B cell (primary cell): ENCODE data around the gene SMIM35. TPM values are rescaled to one million over a fixed set of nuclear protein-coding genes. Genes with fewer than 3 reads are reported as not detected.
A peak's percentile ranks its signal among the peaks of the same experiment; 100 is the strongest.

ENCODE experiments used
- ATAC-seq: fragments of 200-7000 bp; cut with Tn5 transposase; one replicate; pipeline ENCODE4 v1.10.0; 2021; ENCODE audit warnings: low read depth, mild to moderate bottlenecking, moderate number of reproducible peaks, moderate library complexity
- CTCF ChIA-PET: fragments of 350-600 bp; sonication (Branson Sonifier 250); formaldehyde crosslinking; loops from one replicate; lab custom pipeline; 2021; ENCODE audit warnings: antibody characterized with exemption, inconsistent platforms; lab: Charles Lee
- POLR2A ChIA-PET: fragments of 350-600 bp; sonication (Branson Sonifier 250); formaldehyde crosslinking; loops from one replicate; lab custom pipeline; 2021; ENCODE audit warnings: antibody characterized with exemption; lab: Charles Lee
- DNase-seq: peaks from one replicate; pipeline ENCODE4 v3.0.0; 2013
- H2AFZ ChIP-seq: 2 replicates; pipeline ENCODE4 v1.6.1; 2012; ENCODE audit warnings: mild to moderate bottlenecking, low read depth, low read length; ENCODE audit not compliant: insufficient read depth, poor library complexity, severe bottlenecking
- H3K27ac ChIP-seq, 2 donors: 1 replicate in 1 of 2; 2 replicates in 1 of 2; pipeline ENCODE4 v1.5.1; 2012 to 2013; ENCODE audit warnings: low read length in 2 of 2, mild to moderate bottlenecking in 2 of 2, moderate library complexity in 1 of 2
- H3K27me3 ChIP-seq, 4 experiments: fragments of 200-600 bp in 1 of 4; sonication (generic) in 1 of 4; replicated peaks in 1 of 4; 1 replicate in 2 of 4; 2 replicates in 2 of 4; pipeline versions ENCODE4 v1.6.1 to v1.7.0; 2013 to 2016; ENCODE audit warnings: low read length in 3 of 4, mild to moderate bottlenecking in 2 of 4, mixed read lengths in 1 of 4, moderate library complexity in 1 of 4; ENCODE audit not compliant: insufficient read depth in 4 of 4, control insufficient read depth in 3 of 4; ENCODE audit errors: control extremely low read depth in 1 of 4
- H3K36me3 ChIP-seq, 2 experiments: replicated peaks in 1 of 2; 1 replicate in 1 of 2; 2 replicates in 1 of 2; pipeline versions ENCODE4 v1.6.1 to v1.7.1; 2013; ENCODE audit warnings: low read length in 1 of 2; ENCODE audit not compliant: insufficient read depth in 2 of 2, control insufficient read depth in 1 of 2; ENCODE audit errors: control extremely low read depth in 1 of 2, extremely low read depth in 1 of 2
- H3K4me1 ChIP-seq, 2 donors: fragments of 200-600 bp in 1 of 2; sonication (generic) in 1 of 2; 1 replicate in 1 of 2; 2 replicates in 1 of 2; pipeline versions ENCODE4 v1.5.1 to v1.6.1; 2013 to 2017; ENCODE audit warnings: low read length in 2 of 2; ENCODE audit not compliant: control insufficient read depth in 2 of 2, insufficient read depth in 2 of 2
- H3K4me2 ChIP-seq: replicated peaks from 2 replicates; pipeline ENCODE3; 2012; ENCODE audit warnings: mild to moderate bottlenecking, low read depth, low read length; ENCODE audit not compliant: poor library complexity, severe bottlenecking
- H3K4me3 ChIP-seq, 5 experiments: fragments of 200-600 bp in 1 of 5; sonication (generic) in 1 of 5; 1 replicate in 3 of 5; 2 replicates in 2 of 5; pipeline versions ENCODE4 v1.5.1 to v1.7.0; 2011 to 2016; ENCODE audit warnings: low read length in 4 of 5, mild to moderate bottlenecking in 4 of 5, low read depth in 2 of 5, control low read depth in 1 of 5, moderate library complexity in 1 of 5; ENCODE audit not compliant: insufficient read depth in 1 of 5; ENCODE audit errors: control extremely low read depth in 1 of 5, extremely low read depth in 1 of 5
- H3K79me2 ChIP-seq: fragments of 200-600 bp; sonication (generic); one replicate; pipeline ENCODE4 v1.6.0; 2016; ENCODE audit warnings: low read length; ENCODE audit not compliant: control insufficient read depth, insufficient read depth
- H3K9ac ChIP-seq: fragments of 200-600 bp; sonication (generic); 2 replicates; pipeline ENCODE4 v1.6.1; 2017; ENCODE audit warnings: mild to moderate bottlenecking, low read length, moderate library complexity
- H3K9me3 ChIP-seq, 3 donors: one replicate each; pipeline versions ENCODE4 v1.6.1 to v1.7.1; 2013; ENCODE audit warnings: low read length in 2 of 3; ENCODE audit not compliant: control insufficient read depth in 2 of 3, insufficient read depth in 1 of 3; ENCODE audit errors: control extremely low read depth in 1 of 3
- H4K20me1 ChIP-seq: 2 replicates; pipeline ENCODE4 v1.6.0; 2012; ENCODE audit warnings: mild to moderate bottlenecking, low read length; ENCODE audit not compliant: insufficient read depth, control insufficient read depth, poor library complexity, severe bottlenecking
- H3K27ac Mint-ChIP-seq: one replicate; pipeline ENCODE4 v1.8.0; 2021; ENCODE audit warnings: mixed read lengths
- H3K27me3 Mint-ChIP-seq: one replicate; pipeline ENCODE4 v1.8.0; 2021; ENCODE audit warnings: mixed read lengths
- H3K4me1 Mint-ChIP-seq: one replicate; pipeline ENCODE4 v1.8.0; 2021; ENCODE audit warnings: mixed read lengths
- H3K4me3 Mint-ChIP-seq: one replicate; pipeline ENCODE4 v1.8.0; 2021; ENCODE audit warnings: mixed read lengths
- H3K9me3 Mint-ChIP-seq: one replicate; pipeline ENCODE4 v1.8.0; 2022; ENCODE audit warnings: mixed read lengths; ENCODE audit not compliant: insufficient read depth
- EZH2 ChIP-seq: IDR thresholded peaks from 2 replicates; pipeline ENCODE4 v1.6.1; 2012; ENCODE audit warnings: borderline replicate concordance, low read depth, mild to moderate bottlenecking, moderate library complexity, low read length; ENCODE audit not compliant: insufficient read depth, poor library complexity, severe bottlenecking
- WGBS: methylation state at CpG from one replicate; pipeline ENCODE4 v1.1.5; 2013; ENCODE audit warnings: missing lambda C conversion rate; ENCODE audit not compliant: insufficient coverage; 5-methylcytosine and 5-hydroxymethylcytosine counted together
- intact Hi-C: fragments of 100-400 bp; cut with micrococcal nuclease; formaldehyde crosslinking; loops from one replicate; pipeline ENCODE4 v1.10.0; 2022
- polyA plus RNA-seq: library from polyadenylated mRNA; depleted of rRNA; stranded (reverse); fragments of >200 nt; gene quantifications from 2 replicates; pipeline ENCODE4 v1.2.3, GENCODE V29; 2012
- total RNA-seq, 2 donors: library from RNA; stranded (reverse); fragments of 120-200 nt in 1 of 2; gene quantifications; 1 replicate in 1 of 2; 2 replicates in 1 of 2; pipeline versions ENCODE4 v1.2.3 to v1.2.4, GENCODE V29; 2013 to 2022
- TF ChIP-seq, protein P1 (sequence below): fragments of 200-600 bp; IDR thresholded peaks from one replicate; pipeline ENCODE4 v1.8.0; 2022; ENCODE audit warnings: antibody characterized with exemption, mild to moderate bottlenecking

SMIM35 gene
- total and polyA plus RNA-seq, 2 donors (not counting 1 experiment from before 2014, with no cell fraction given), result 1.3 to 4.5 TPM

DNA sequence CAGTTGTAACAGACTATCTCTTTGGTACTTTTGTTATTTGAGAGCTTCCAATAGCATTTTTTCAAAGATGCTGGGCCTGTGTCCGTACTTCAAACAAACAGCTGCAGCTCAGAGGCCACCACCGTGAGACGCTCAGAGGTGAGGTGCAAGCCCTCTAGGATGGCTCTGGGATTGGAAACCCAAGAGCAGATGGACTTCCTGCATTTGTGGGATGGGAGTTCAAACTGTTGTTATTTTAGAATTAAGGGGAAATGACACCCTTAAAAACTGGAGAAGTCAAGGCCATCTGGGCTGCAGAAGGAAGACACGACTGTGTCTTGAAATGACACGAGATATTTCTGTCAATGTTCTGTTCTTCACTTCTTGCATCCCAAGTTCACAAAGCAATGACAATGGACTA, 109.7 kb downstream of the SMIM35 start:
- TF ChIP-seq, protein P1, sequence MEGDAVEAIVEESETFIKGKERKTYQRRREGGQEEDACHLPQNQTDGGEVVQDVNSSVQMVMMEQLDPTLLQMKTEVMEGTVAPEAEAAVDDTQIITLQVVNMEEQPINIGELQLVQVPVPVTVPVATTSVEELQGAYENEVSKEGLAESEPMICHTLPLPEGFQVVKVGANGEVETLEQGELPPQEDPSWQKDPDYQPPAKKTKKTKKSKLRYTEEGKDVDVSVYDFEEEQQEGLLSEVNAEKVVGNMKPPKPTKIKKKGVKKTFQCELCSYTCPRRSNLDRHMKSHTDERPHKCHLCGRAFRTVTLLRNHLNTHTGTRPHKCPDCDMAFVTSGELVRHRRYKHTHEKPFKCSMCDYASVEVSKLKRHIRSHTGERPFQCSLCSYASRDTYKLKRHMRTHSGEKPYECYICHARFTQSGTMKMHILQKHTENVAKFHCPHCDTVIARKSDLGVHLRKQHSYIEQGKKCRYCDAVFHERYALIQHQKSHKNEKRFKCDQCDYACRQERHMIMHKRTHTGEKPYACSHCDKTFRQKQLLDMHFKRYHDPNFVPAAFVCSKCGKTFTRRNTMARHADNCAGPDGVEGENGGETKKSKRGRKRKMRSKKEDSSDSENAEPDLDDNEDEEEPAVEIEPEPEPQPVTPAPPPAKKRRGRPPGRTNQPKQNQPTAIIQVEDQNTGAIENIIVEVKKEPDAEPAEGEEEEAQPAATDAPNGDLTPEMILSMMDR, result no peak
- no peak for TF ChIP-seq EZH2
- Histone ChIP-seq H3K36me3 (peaks cover 0 to 2% of the 10 kb centered on the region in 2 experiments), H3K4me2 (no peak overlapping the region), H3K9ac (no peak overlapping the region), H3K27ac (no peak overlapping the region), H3K4me1 (peaks cover 26 to 47% of the 10 kb centered on the region in 2 donors), H3K79me2 (peaks cover 3% of the 10 kb centered on the region), H3K9me3 (peaks cover 0 to 6% (median 0%) of the 10 kb centered on the region in 3 donors), H3K4me3 (no peak overlapping the region), H4K20me1 (no peaks in the 10 kb centered on the region), H3K27me3 (no peaks in the 10 kb centered on the region), H2AFZ (no peak overlapping the region)
- 13% methylated on average over 5 of the region's 5 CpGs for WGBS
- H3K27me3 Mint-ChIP-seq, result no peaks in the 10 kb centered on the region
- DNase-seq (no peak), ATAC-seq (no peak)
- CTCF ChIA-PET, result interaction anchor here (0.6 to 8.1 kb wide), 4 partner anchors 25 to 162 kb away, joined by 3 to 60 read pairs (median 19); no protein-coding TSS in a partner anchor
- H3K9me3 Mint-ChIP-seq, result no peaks in the 10 kb centered on the region
- no peak overlapping the region for H3K4me3 Mint-ChIP-seq
- POLR2A ChIA-PET, result interaction anchor here (1.6 to 1.8 kb wide), 2 partner anchors 10 to 16 kb away, joined by 3 to 11 read pairs; partner anchors contain the start of gene IL10RA
- intact Hi-C loops, result no loop called here
- no peak overlapping the region for H3K27ac Mint-ChIP-seq
- H3K4me1 Mint-ChIP-seq, result peaks cover 59% of the 10 kb centered on the region

DNA sequence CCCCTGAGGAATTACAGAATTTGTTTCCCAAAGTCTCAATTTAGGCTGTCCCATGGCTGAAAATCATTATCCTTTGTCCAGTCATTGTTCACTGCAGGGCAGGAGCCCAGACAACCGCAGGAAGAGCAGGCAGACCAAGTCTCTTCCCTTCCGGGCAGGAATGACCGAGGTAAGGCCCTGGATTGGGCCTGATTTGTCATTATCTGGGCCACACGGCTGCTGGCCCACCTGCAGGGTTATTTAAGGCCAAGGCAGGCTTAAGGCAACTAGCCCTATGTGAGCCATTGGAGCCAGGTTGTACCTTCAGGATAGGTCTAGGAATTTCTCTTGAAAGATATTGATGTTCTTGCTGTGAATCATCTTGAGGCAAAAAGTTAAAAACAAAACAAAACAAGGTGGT, 110.3 kb downstream of the SMIM35 start:
- H3K27me3 ChIP-seq, result no peaks in the 10 kb centered on the region
- no peaks in the 10 kb centered on the region for H4K20me1 ChIP-seq
- DNase-seq (no peak), ATAC-seq (no peak)
- CTCF ChIA-PET, result interaction anchor here (0.6 to 8.1 kb wide), 4 partner anchors 25 to 161 kb away, joined by 3 to 60 read pairs (median 19); no protein-coding TSS in a partner anchor
- no peak overlapping the region for H3K4me3 ChIP-seq
- peak overlapping the region; percentile 26 for H3K27ac Mint-ChIP-seq
- H3K9me3 Mint-ChIP-seq, result no peaks in the 10 kb centered on the region
- no peak overlapping the region for H3K9ac ChIP-seq
- no peak overlapping the region for H2AFZ ChIP-seq
- H3K79me2 ChIP-seq, result peaks cover 3% of the 10 kb centered on the region
- H3K4me1 ChIP-seq, result peaks cover 26 to 47% of the 10 kb centered on the region in 2 donors
- no peak overlapping the region for H3K4me3 Mint-ChIP-seq
- no peak overlapping the region for H3K27ac ChIP-seq
- peaks cover 0 to 6% (median 0%) of the 10 kb centered on the region in 3 donors for H3K9me3 ChIP-seq
- WGBS, result 91% methylated on average over 4 of the region's 4 CpGs
- no peak overlapping the region for H3K4me2 ChIP-seq
- peaks cover 0 to 2% of the 10 kb centered on the region in 2 experiments for H3K36me3 ChIP-seq
- H3K27me3 Mint-ChIP-seq, result no peaks in the 10 kb centered on the region
- POLR2A ChIA-PET, result interaction anchor here (1.6 to 1.8 kb wide), 2 partner anchors 11 to 16 kb away, joined by 3 to 11 read pairs; partner anchors contain the start of gene IL10RA
- TF ChIP-seq, protein P1, result no peak
- TF ChIP-seq EZH2, result no peak
- peaks cover 56% of the 10 kb centered on the region for H3K4me1 Mint-ChIP-seq
- intact Hi-C loops, result no loop called here
